ENCODE data around the gene AUTS2. TPM values are rescaled to one million over a fixed set of nuclear protein-coding genes. Genes with fewer than 3 reads are reported as not detected.

The AUTS2 gene
- total and polyA plus RNA-seq, 2 of the 8 experiments (the other 6 are each of a cell fraction or from before 2014, with no cell fraction given): 25.9 to 101 TPM

DNA sequence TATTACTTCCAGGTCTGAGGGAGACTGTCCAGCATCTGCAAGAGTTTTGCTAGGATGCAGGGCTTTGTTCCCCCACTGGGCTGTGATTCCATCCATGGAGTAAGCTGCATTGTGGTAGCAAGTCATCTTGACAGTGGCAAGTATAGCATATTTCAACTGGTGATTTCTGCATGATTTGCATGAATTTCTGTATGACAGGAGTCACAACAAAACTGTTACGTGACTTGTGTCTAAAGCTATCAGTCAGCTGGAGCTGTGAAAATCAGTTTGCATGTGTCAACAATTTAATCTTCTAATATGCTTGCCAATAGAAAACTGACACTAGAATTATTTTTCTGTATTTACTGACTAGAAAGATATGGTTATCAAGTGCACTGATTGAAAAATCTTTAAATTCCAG, 344.3 kb downstream of the AUTS2 start (continued):
- TF ChIP-seq TEAD4 (IDR thresholded peaks at IDR 0.05; ENCODE audit: low read depth, low read length): no peak
